ENCODE measurements around the gene PRKCH.

GRCh38 chr14:61498811-61499210 lies 177.4 kb downstream of the PRKCH start:
- TF ChIP-seq POLR2A (IDR thresholded peaks at IDR 0.05; ENCODE audit: extremely low read depth, insufficient read length) = no peak
- no peak for TF ChIP-seq CTCF (IDR thresholded peaks at IDR 0.05; ENCODE audit: low read depth, low read length)
- TF ChIP-seq MAX (IDR thresholded peaks at IDR 0.05; ENCODE audit: low read depth, low read length) = no peak

Measured in NB4 (cell line).